NT2/D1 (cell line): ENCODE measurements around the gene CSGALNACT2.

Source experiments
- YY1 ChIP-seq: IDR thresholded peaks from 2 replicates; pipeline ENCODE4 v1.6.1; 2011; ENCODE audit not compliant: insufficient read length, insufficient read depth
- ZNF274 ChIP-seq: IDR thresholded peaks from 2 replicates; pipeline ENCODE4 v1.6.1; 2011; ENCODE audit warnings: mild to moderate bottlenecking, low read depth, low read length

- TF ChIP-seq YY1 (no peak), ZNF274 (no peak)
Observed at GRCh38 chr10:43177595-43177994, 39.4 kb downstream of the CSGALNACT2 start.
